Loucy (cell line): ENCODE measurements around the gene CNOT11.

Experiments used
- CTCF ChIP-seq: fragments of 200-600 bp; sonication (generic); conservative IDR thresholded peaks from 2 replicates; pipeline ENCODE4 v1.5.1; 2014; ENCODE audit warnings: mild to moderate bottlenecking, antibody characterized with exemption, low read length
- EZH2phosphoT487 ChIP-seq: fragments of 200-600 bp; IDR thresholded peaks from 2 replicates; pipeline ENCODE4 v1.6.1; 2018; ENCODE audit warnings: antibody characterized with exemption, mild to moderate bottlenecking, moderate library complexity, borderline replicate concordance

- no peak for TF ChIP-seq CTCF
- TF ChIP-seq EZH2phosphoT487 = no peak
Measured at GRCh38 chr2:101300836-101301235, 48.1 kb downstream of the CNOT11 start.
